HG03558 (cell line): ENCODE measurements around the gene NR2F1-AS1.

Experiments used
- ATAC-seq: cut with Tn5 transposase; IDR thresholded peaks from one replicate; pipeline ENCODE4 v1.9.1; 2021; ENCODE audit warnings: moderate number of reproducible peaks; ENCODE audit not compliant: unreplicated experiment; ENCODE audit errors: extremely low read depth

NR2F1-AS1 gene

GRCh38 chr5:93580927-93581445 is at the start of gene NR2F1-AS1:
Gene NR2F1-AS1, minus strand, starts transcription at chr5:93581219.
- peak; percentile 8 for ATAC-seq

GRCh38 chr5:93626801-93627200 is 45.8 kb upstream of the NR2F1-AS1 start:
- no peak for ATAC-seq

DNA sequence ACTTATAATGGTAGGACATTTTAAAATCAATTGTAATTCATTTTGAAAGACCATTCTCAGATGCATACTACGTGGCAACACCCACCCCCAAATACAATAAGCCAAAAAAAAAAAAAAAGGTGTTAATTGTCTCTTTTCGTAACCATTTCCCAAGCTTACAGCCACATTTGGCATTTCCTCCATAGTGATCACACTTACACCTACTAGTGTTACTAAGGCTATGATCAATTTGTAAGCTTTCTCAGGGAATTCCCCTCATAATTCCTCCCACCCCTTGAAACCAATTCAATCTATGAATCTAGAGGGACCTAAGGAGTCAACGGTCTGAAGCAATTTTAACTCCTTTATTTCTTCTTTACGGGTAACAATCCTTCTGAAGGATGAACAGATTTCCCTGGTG is 42.1 kb upstream of the NR2F1-AS1 start:
- no peak for ATAC-seq

GRCh38 chr5:93622240-93622885 is 41.3 kb upstream of the NR2F1-AS1 start:
- ATAC-seq: no peak

GRCh38 chr5:93621327-93621798 is 40.3 kb upstream of the NR2F1-AS1 start:
- ATAC-seq: no peak

DNA sequence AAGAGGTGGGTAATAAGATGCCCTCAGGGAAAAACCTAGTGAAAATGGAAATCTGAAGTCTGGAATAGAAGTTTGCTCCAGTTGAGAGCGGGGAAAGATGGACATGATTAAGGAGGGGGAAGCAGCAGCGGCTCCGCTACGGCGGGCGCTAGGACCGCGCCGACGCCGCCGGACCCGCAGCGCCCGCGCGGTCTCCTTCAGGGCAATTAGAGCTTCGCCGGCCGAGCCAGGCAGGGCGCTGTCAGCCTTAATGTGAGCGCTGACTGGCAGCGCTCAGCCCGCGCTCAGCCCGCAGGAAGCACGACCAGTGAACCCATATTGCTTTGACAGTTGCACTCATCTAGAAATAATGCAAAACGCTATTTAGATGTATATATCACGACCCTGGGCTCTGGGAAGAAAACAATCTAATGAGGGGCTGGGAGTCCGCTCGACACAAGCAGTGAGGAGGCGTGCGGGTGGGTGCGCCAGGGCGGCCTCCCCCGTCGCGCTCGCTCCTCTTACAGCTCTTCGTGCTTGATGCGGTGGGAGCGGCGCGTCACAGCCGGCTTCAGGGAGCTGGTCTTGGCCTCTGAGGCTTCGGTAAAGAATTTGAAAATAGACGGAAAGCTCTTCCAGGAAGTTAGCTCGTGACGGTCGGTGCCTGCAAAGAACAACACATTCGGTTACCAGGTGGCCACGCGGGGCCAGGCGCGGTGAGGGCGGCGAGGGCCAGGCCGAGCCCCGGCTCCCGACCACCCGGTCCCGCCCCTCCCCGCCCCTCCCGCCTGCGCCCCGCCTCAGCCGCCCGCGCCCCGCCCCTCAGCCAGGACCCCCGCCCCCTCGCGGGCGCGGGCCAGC is 39.7 kb upstream of the NR2F1-AS1 start:
- peak; percentile 96 for ATAC-seq

DNA sequence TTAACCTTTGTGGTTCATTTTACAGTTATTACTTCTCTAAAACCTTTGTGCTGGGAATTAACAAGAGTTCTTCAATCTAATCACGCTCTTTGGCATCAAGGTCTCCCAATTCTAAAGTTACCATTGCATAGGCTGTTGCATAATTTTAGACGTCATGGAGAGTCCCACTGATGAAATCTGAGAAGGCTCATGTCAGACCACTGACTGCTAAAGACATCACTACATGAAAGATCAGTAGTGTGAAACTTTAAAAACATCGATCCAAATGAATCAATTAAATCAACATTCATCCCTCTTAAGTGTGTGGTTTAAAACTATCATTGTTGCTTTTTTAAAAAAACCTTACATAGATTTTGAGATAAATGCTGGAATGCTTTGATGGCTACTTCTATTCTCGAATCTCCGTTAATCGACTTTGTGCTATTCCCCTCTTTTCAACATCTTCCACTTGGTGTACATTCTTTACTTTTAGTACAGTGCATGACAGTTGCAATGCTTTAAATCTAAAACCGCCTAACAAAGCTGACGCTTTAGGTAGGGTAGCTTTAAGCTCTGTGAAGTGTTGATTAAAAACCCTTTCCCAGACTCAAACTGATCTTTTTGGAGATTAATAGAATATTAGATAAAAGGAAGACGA is 35.6 kb upstream of the NR2F1-AS1 start:
- no peak for ATAC-seq

GRCh38 chr5:93612855-93613243 is 31.8 kb upstream of the NR2F1-AS1 start:
- no peak for ATAC-seq

- ATAC-seq: no peak
Observed at GRCh38 chr5:93611976-93612854, 31.2 kb upstream of the NR2F1-AS1 start.

DNA sequence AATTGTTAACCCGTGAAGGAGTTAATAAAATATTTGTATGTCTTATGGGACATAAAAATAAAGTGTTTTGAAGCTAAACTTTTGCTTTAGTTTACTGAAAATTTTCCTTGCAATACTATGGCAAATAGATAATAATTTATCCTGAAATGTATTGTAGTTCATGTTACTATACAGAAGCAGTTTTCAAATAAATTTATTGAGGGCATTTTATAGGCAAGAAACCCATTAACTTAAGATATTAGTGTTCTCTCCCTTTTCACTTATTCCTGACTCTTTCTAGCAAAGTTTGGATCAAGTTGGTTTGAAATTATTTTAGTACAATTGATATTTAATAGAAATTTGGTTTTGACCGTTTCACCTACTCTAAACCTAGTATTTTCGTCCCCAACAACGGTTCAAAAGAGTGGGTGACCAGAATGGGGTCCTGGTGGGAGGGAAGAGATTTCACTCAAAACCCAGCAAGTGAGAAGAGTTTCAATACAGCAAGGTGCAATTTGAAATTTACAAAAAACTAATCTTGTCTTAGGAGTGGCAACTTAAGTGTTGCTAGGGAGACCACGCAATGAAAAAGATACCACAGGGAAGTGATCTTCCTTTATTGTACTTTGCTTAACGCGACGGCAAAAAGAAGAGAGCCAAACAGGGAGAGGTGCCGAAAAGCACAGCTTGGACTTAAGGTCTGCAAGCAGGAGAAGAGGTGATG is 30.4 kb upstream of the NR2F1-AS1 start:
- ATAC-seq: no peak

DNA sequence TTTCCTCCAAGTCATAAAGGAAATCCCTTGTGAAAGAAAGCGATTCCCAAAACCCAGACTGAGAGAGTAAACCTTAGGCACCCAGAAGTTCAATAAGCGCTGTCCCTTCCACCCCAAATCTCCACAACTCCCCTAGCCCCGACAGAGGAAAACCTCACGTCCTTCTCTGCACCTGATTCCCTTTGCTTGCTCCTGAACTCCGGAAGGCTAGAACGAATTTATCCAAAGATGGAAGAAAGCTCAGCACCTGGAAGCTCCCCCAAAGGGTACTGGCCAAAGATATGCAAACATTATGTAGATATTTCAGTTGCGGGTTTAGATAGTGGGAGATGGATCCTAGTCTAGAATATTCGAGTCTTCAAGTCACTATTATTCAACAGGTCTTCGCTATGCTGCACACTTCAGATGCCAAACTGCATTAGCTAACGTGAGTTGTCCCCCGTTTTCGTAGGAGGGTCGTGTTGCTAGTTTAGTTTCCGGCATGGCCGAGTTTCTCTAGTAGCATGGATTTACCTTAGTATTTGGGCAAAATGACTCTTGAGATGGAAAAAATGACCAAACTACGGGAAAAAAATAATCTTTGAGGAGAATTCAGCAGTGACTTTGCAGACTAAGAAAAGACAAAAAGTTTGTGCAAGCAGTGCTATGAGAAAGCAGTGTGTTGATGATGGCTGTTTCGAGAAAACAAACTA is 29.7 kb upstream of the NR2F1-AS1 start:
- no peak for ATAC-seq

GRCh38 chr5:93609762-93610161 is 28.7 kb upstream of the NR2F1-AS1 start:
- no peak for ATAC-seq

DNA sequence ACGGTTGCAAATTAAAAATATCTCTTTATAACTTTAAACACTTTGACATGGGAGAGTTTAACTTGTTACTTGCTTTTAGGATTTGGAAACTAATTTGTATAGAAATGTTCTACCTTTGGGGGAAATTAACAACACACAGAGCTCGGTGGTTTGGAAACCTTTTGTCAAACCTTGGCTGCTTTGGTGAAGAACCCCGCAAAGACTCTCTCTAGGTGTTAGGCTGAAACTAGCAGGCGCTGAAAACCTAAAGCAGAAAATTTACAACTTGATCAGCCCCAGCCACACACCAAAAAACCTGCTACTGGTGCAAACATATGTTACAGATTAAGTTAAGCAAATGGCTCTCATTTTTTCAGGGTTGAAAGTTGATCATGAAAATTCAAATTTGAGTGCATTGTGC is 27.8 kb upstream of the NR2F1-AS1 start:
- ATAC-seq: no peak

GRCh38 chr5:93607367-93608258 is 26.6 kb upstream of the NR2F1-AS1 start:
- no peak for ATAC-seq

DNA sequence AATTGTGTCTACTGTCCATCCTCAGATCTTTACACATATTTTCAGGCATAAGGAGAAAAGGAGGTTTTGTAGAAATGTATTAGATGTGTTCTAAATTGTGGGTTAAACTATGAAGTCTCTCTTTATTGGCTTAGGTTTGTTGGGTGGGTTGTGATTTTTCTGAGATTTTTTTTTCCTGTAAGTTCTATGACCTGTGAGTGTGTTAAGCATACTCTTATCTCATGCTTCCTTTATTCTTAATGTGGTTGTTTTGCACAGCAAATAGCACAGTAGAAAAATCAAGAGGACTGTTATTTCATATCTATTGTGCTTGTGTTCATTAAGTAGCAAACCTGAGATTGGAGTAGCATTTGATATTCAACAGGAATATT is 25.3 kb upstream of the NR2F1-AS1 start:
- ATAC-seq: no peak

DNA sequence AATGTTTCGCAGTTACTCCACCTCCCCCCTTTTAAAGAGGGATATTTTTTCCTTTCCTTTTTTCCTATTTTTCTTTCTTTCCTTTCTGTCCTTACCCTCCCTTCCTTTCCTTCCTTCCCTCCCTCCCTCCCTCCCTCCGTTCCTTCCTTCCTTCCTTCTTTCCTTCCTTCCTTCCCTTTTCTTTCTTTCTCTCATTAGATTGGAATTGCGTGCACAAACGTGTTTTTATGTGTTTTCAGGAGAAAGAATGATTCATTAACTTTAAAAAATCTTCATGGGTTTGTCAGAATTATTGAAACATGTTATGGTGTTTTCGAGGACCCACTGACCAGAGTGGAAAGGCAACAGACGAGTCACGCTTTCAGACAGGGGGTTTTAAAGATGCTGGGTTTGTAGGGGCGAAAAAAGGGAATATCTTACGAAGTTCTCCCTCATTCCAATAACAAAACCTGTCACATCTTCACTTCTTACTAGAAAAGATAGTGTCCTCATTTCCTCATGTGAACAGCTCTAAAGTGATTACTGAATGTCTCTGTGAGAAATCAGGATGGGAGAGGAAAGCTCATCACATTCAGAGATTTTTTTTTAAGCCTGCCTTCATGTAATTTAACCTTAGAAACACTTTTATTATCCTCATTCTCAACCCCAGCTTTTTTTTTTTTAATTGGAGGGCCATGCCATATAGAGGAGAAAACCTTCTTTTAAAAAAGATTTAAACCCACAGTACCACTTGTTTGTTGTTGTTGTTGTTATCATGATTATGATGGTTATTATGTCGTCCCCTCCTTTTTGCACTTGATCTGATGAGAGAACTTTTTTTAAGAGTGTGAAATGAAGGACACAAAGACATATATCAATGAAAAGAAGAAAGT is 23.9 kb upstream of the NR2F1-AS1 start:
- no peak for ATAC-seq
